GM19035 (cell line): ENCODE measurements around the gene UBASH3B.

Experiments used
- ATAC-seq: cut with Tn5 transposase; IDR thresholded peaks from one replicate; pipeline ENCODE4 v1.9.1; 2021; ENCODE audit not compliant: unreplicated experiment

The UBASH3B gene

GRCh38 chr11:122677256-122677655, 21.7 kb downstream of the UBASH3B start:
- no peak for ATAC-seq

GRCh38 chr11:122678406-122678805, 22.9 kb downstream of the UBASH3B start:
- ATAC-seq = no peak

- no peak for ATAC-seq
Measured at GRCh38 chr11:122679466-122679865, 23.9 kb downstream of the UBASH3B start.

- no peak for ATAC-seq
Measured at GRCh38 chr11:122681070-122681469, 25.5 kb downstream of the UBASH3B start.

- ATAC-seq = no peak
Measured at GRCh38 chr11:122681735-122682134, 26.2 kb downstream of the UBASH3B start.

- no peak for ATAC-seq
Measured at GRCh38 chr11:122682464-122682863, 26.9 kb downstream of the UBASH3B start.

- no peak for ATAC-seq
Measured at GRCh38 chr11:122685041-122685440, 29.5 kb downstream of the UBASH3B start.

GRCh38 chr11:122686111-122686510, 30.6 kb downstream of the UBASH3B start:
- ATAC-seq = no peak

GRCh38 chr11:122690384-122690783, 34.9 kb downstream of the UBASH3B start:
- ATAC-seq = no peak

GRCh38 chr11:122690801-122691548, 35.5 kb downstream of the UBASH3B start:
- no peak for ATAC-seq

GRCh38 chr11:122691549-122692150, 36.1 kb downstream of the UBASH3B start:
- no peak for ATAC-seq

GRCh38 chr11:122692444-122692843, 36.9 kb downstream of the UBASH3B start:
- ATAC-seq = no peak

GRCh38 chr11:122695076-122695615, 39.6 kb downstream of the UBASH3B start:
- no peak for ATAC-seq

- ATAC-seq = peak; percentile 54
Measured at GRCh38 chr11:122696662-122697061, 41.1 kb downstream of the UBASH3B start.

GRCh38 chr11:122697636-122698167, 42.2 kb downstream of the UBASH3B start:
- ATAC-seq = peak; percentile 70

GRCh38 chr11:122698392-122698791, 42.9 kb downstream of the UBASH3B start:
- ATAC-seq = no peak

- ATAC-seq = no peak
Measured at GRCh38 chr11:122700666-122701065, 45.1 kb downstream of the UBASH3B start.

GRCh38 chr11:122701143-122701542, 45.6 kb downstream of the UBASH3B start:
- no peak for ATAC-seq

GRCh38 chr11:122703541-122704272, 48.2 kb downstream of the UBASH3B start:
- no peak for ATAC-seq

- no peak for ATAC-seq
Measured at GRCh38 chr11:122705396-122705795, 49.9 kb downstream of the UBASH3B start.

- no peak for ATAC-seq
Measured at GRCh38 chr11:122706291-122707088, 51.0 kb downstream of the UBASH3B start.
